AML-193 (cell line): ENCODE data around the gene HERC3.

Experiments
- DNase-seq, 2 experiments: peaks; one replicate each; lab custom pipeline; 2025; lab: John Stamatoyannopoulos, UW

HERC3 gene

GRCh38 chr4:88660446-88661294 is 68.4 kb downstream of the HERC3 start:
- DNase-seq = no peak

GRCh38 chr4:88661739-88662138 is 69.5 kb downstream of the HERC3 start:
- no peak for DNase-seq

GRCh38 chr4:88672987-88673386 is 80.7 kb downstream of the HERC3 start:
- peak in 1 of 2 experiments; percentile 13 for DNase-seq

- DNase-seq = no peak
Measured at GRCh38 chr4:88673886-88674285, 81.6 kb downstream of the HERC3 start.

DNA sequence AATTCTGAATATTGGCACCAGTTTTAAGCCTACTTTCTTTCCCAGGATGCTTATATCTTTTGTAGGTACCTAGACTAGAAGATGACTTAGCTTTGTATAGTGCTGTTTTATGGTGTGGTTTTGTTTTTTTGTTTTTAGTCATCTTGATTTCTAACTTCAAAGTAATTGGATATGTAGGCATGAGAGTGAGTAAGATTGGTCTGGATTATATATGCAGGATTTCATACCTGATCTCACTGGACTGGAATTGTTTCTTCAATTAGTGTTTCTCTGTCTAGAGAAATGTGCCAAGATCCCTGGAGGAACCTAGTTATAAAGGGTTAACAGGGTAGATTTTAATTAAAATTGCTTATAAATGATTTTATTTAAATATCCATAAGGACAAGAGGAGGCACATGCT is 82.3 kb downstream of the HERC3 start:
- no peak for DNase-seq

- no peak for DNase-seq
Measured at GRCh38 chr4:88674979-88675378, 82.7 kb downstream of the HERC3 start.

GRCh38 chr4:88675543-88675942 is 83.3 kb downstream of the HERC3 start:
- DNase-seq = no peak

DNA sequence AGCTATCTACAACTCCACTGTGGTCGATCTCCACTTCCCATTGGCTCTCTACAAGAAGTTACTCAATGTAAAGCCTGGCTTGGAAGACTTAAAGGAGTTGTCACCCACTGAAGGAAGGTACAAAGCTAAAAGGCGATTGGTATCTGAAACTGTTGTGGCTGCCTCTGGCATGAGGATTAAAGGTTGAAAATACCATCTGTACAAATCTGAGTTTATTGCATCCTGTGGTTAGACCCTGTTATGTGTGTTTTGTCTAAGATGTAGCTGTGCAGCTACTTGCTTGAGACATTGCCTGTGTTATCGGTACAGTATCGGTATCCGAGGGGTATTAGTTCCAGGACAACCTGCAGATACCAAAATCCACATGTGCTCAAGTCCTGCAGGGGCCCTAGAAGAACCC is 88.9 kb downstream of the HERC3 start:
- no peak for DNase-seq

DNA sequence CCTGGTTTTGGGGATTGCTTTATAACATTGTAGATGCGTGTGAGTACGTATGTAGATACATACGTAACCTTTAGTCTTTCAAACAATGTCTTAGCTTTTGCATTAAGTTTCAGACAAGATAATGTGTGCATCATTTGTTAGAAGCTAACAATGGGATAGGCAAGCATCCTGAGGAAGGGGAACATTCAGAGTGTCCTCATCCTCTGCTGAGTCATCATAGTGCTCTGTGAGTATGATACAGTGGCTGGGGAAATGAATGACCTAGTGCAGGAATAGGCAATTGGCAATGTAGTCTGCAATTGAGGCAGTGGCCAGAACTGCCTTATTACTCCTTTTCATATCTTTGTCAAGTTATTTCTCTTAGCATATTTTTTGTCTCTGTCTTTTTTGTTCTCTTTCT is 98.1 kb downstream of the HERC3 start:
- no peak for DNase-seq

DNA sequence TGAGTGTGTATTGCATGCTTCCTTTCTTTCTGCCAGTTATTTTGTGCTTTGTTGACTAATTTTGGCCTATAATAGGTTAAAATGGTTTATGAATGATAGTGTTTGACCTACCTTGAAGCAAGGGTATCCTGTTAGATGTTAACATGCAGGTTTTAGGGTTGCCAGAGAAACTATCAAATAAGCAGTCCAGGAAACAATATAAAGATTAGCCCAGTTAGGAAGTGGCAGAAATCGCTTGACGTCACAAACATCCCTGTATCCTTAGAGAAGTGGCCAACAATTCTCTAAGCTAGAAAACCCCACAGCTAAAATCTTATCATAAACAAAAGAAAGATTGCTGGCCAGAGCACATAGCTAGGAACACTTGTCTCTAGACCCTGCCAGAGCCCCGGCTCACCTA is 101.5 kb downstream of the HERC3 start:
- no peak for DNase-seq

- DNase-seq = no peak
Measured at GRCh38 chr4:88696630-88697029, 104.3 kb downstream of the HERC3 start.

DNA sequence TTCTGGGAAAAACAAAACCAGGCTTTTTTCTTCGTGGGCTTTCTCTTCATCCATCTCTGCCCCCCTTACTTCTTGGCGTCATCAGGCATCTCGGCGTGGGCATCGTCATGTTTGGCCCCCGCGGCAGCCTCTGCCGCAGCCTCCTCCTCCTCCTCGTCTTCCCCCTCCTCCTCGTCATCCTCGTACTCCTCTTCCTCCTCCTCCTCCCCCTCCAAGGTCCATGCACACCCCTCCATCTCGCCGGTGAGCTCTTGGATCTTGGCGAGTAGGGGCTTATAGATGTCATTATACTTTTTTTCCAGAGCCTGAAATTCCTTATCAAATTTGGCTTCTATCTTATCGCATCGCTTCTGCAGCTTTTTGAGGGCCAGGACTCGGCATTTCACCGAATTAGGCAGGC is 104.9 kb downstream of the HERC3 start:
- DNase-seq = no peak

DNA sequence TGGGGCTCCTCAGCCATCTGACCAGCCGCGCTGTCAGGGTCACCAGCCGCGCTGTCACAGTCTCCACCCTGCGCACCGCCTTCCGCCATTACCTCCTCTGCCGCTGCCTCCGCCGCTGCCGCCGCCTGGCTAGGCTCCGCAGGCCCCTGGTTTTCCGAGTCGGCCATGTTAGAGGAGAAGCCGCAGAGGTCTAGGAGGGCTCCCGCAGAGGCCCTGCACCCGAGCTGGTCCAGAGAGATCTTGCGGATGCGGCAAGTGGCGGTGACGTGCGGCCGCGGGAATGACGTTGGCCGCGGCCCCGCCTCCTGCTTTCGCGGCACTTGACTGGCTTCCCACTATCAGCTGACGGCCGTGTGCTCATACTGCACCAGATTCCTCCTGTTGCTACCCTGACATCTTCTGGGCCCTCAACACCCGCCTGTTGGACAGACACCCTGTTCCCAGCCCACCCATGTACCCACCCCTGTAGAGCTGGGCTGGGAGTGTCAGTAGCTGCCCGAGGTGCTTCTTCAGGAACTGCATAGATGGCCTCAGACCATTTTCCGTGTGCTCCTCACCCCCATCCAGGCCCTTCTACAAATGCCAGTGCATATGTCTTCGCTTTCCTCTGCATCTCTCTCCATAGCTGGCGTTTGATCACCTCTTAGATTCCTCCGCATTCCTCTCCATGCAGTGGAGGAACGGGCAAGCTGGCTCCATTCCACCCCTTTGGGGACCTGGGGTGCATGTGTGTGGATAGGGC is 105.5 kb downstream of the HERC3 start, which contains the start of gene NAP1L5:
Gene NAP1L5, minus strand, starts transcription at position 242 of the 742 bp plus-strand sequence. Its CDS starts 75 bp downstream, at position 167.
- no peak for DNase-seq

- DNase-seq = no peak
Measured at GRCh38 chr4:88698519-88698918, 106.2 kb downstream of the HERC3 start.

- no peak for DNase-seq
Measured at GRCh38 chr4:88702782-88703181, 110.5 kb downstream of the HERC3 start.

DNA sequence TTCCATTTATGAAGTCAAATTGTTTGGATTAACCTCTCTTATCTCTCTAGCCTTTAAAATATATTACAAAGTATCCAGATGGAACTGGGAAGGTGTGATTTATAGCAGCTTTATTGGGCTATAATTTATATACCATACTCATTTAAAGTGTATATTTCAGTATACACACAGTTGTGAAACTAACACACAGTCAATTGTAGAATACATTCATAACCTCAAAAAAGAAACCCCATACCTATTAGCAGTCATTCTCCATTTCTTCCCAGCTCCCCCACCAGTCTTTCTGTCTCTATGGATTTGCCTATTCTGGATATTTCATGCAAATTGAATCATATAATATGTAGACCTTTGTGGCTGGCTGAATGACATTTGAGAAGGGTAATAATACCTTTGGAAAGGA is 112.9 kb downstream of the HERC3 start:
- no peak for DNase-seq

DNA sequence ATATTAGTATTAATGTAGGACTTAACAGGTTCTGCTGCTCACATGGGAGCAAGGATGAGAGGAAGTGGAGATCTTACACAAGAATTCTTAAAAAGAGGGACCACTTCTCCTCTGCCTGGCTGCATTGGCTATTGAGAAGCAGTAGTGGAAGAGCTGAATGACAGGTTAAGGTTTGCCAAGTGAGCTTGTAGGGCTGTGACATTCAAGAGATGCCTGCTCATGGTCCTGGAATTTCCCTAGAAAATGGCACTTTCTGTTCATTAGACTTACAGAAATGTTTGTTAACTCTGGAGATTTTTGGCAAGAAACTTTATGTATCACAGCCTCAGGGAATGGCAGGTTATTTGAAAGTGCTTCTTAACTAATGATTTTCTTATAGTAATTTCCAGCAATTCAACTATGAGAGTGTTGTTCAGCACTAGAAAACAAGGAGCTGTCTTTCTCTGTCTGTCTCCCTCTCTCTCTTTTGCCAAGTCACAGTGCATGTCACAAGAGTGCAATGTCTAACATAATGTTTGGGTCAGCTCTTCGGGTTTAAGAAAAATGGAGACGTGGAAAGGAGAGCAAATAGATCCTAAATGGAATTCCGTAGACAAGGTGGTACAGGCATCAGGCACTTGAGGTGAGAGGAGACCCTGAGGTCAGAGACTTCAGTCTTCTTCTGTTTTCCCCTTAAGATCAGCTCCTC is 113.7 kb downstream of the HERC3 start:
- DNase-seq = peak in 1 of 2 experiments; percentile 12

- DNase-seq = no peak
Measured at GRCh38 chr4:88706574-88706973, 114.3 kb downstream of the HERC3 start.

- DNase-seq = no peak
Measured at GRCh38 chr4:88709989-88710388, 117.7 kb downstream of the HERC3 start.

DNA sequence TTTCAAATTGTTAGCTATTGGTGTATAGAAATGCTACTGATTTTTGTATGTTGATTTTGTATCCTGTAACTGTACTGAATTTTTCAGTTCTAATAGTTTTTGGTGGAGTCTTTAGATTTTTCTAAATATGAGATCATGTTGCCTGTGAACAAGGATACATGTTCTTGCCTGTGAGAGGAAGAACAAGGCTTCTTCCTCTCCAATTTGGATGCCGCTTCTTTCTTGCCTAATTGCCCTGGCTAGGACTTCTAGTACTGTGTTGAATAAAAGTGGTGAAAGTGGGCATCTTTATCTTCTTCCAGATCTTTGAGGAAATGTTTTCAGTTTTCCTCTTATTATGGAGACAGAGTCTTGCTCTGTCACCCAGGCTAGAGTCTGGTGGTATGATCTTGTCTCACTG is 121.5 kb downstream of the HERC3 start:
- DNase-seq = no peak

DNA sequence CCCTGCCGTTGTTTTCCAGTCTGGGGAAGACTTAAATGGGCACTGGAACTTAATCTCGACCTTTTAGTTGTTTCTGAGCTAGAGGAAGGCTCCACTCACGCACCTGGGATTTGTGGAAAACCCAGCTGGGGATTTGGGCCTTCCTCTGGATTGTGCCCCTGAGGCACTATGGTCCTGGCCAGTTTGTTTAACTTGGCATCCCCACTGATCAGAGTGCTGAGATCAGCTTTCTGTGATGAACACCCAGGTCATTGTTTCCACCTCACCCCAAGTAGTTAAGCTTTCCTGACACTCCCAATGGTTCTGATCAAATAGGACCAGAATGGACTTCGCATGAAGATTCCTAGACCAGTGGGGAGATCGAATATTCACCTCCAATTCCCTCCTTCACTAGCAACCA is 125.8 kb downstream of the HERC3 start:
- DNase-seq = no peak

GRCh38 chr4:88719381-88719780 is 127.1 kb downstream of the HERC3 start:
- no peak for DNase-seq
